A549 (cell line): Measurements from ENCODE around the gene SH2B3.

Source experiments
- ELK1 ChIP-seq: fragments of 150-350 bp; IDR thresholded peaks from 2 replicates; pipeline ENCODE4 v1.6.1; 2014; ENCODE audit warnings: low read depth, mild to moderate bottlenecking, low read length
- ZNF302 ChIP-seq: fragments of 250-450 bp; sonication (Bioruptor Pico); IDR thresholded peaks from 2 replicates; pipeline ENCODE4 v1.9.0; 2021; ENCODE audit warnings: inconsistent platforms, mild to moderate bottlenecking, moderate library complexity
- TF ChIP-seq, protein P1 (sequence below): fragments of >200 bp; sonication (Bioruptor Twin); formaldehyde crosslinking; IDR thresholded peaks from 3 replicates; pipeline ENCODE4 v1.5.1; 2016
- TF ChIP-seq, protein P2 (sequence below): fragments of 200-600 bp; sonication (generic); IDR thresholded peaks from 2 replicates; pipeline ENCODE4 v1.6.1; 2016; ENCODE audit warnings: antibody characterized with exemption, mild to moderate bottlenecking, moderate library complexity
- TF ChIP-seq, protein P3 (sequence below): IDR thresholded peaks from 2 replicates; pipeline ENCODE4 v1.6.1; 2012

DNA sequence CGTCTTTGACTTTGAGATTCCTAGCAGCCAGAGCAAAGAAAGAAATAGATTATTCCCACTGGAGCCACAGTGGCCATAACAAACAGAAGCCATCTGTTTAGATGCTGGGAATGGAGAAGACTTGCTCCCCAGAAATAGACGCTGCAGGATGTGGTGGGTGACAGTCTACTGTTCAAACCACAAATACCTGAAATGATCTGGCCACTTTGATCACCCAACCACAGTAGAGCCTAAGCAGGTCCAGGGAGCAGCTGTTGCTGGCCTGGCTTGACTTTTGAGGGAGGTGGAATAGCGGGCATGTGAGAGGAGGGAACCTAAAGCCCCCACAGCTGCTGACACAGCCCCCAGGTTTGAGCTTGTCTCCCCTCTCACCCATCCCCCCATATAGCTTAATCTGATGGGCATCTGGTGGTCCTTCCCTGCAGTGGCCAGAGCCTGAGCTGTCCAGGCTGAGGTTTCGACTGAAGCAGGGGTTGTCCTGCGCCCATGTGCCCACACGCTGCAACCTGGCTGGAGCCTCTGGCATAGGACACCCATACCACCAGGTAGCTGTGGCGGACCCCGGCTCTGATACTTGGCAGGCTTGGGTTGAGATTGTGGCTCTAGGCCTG lies 38.7 kb downstream of the SH2B3 start:
- TF ChIP-seq, protein P1, sequence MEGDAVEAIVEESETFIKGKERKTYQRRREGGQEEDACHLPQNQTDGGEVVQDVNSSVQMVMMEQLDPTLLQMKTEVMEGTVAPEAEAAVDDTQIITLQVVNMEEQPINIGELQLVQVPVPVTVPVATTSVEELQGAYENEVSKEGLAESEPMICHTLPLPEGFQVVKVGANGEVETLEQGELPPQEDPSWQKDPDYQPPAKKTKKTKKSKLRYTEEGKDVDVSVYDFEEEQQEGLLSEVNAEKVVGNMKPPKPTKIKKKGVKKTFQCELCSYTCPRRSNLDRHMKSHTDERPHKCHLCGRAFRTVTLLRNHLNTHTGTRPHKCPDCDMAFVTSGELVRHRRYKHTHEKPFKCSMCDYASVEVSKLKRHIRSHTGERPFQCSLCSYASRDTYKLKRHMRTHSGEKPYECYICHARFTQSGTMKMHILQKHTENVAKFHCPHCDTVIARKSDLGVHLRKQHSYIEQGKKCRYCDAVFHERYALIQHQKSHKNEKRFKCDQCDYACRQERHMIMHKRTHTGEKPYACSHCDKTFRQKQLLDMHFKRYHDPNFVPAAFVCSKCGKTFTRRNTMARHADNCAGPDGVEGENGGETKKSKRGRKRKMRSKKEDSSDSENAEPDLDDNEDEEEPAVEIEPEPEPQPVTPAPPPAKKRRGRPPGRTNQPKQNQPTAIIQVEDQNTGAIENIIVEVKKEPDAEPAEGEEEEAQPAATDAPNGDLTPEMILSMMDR: no peak
- TF ChIP-seq, protein P2, sequence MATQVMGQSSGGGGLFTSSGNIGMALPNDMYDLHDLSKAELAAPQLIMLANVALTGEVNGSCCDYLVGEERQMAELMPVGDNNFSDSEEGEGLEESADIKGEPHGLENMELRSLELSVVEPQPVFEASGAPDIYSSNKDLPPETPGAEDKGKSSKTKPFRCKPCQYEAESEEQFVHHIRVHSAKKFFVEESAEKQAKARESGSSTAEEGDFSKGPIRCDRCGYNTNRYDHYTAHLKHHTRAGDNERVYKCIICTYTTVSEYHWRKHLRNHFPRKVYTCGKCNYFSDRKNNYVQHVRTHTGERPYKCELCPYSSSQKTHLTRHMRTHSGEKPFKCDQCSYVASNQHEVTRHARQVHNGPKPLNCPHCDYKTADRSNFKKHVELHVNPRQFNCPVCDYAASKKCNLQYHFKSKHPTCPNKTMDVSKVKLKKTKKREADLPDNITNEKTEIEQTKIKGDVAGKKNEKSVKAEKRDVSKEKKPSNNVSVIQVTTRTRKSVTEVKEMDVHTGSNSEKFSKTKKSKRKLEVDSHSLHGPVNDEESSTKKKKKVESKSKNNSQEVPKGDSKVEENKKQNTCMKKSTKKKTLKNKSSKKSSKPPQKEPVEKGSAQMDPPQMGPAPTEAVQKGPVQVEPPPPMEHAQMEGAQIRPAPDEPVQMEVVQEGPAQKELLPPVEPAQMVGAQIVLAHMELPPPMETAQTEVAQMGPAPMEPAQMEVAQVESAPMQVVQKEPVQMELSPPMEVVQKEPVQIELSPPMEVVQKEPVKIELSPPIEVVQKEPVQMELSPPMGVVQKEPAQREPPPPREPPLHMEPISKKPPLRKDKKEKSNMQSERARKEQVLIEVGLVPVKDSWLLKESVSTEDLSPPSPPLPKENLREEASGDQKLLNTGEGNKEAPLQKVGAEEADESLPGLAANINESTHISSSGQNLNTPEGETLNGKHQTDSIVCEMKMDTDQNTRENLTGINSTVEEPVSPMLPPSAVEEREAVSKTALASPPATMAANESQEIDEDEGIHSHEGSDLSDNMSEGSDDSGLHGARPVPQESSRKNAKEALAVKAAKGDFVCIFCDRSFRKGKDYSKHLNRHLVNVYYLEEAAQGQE: no peak
- TF ChIP-seq ELK1 (no peak), ZNF302 (no peak)
- TF ChIP-seq, protein P3, sequence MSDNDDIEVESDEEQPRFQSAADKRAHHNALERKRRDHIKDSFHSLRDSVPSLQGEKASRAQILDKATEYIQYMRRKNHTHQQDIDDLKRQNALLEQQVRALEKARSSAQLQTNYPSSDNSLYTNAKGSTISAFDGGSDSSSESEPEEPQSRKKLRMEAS: no peak
